ENCODE measurements around the gene HES2. TPM values are rescaled to one million over a fixed set of nuclear protein-coding genes. Genes with fewer than 3 reads are reported as not detected.

Gene HES2, protein sequence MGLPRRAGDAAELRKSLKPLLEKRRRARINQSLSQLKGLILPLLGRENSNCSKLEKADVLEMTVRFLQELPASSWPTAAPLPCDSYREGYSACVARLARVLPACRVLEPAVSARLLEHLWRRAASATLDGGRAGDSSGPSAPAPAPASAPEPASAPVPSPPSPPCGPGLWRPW
- total RNA-seq = under 1 TPM; 0.13 to 0.70 TPM

DNA sequence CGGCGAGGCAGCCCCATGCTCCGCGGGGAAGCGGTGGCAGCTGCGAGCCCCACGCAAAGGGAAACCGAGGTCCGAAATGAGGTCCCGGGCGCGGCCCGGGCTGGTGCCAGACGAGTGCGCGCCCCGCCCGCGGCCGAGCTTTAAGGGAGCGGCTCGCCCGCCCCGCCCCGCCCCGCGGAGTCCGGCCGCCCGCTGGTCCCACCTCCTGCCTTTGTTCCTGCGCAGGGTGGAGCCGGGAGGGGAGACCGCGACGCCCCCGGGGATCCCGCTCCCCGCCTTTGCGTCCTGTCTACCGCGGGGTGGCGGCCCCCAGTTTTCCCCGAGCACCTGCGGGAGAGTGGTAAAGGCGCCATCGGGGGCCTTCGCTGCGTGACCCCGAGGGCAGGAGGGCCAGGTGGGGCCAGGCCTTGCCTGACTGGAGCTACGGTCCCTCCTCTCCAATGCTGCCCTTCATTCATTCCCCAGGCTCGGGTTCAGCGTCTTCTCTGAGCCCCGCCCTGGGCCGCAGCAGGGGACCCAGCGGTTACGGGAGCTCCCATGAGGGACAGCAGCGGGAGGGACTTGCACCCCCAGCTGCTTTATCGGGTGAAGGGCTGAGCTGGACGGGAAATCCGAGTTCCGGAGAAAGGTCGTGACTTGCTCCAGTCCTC is at the start of gene HES2:
TSS of gene HES2 (minus strand) at position 116 of the 650 bp plus-strand sequence. CDS start at position 17, 99 bp downstream.
- Mint-ChIP-seq H3K27me3 (peaks cover 75% of the 10 kb centered on the region), H3K4me3 (peak within 1 kb of the TSS; percentile 13), H3K27ac (no peak within 1 kb of the TSS), H3K36me3 (ENCODE audit: low read depth) (no peaks in the 10 kb centered on the region), H3K4me1 (peaks cover 37% of the 10 kb centered on the region), H3K9me3 (no peaks in the 10 kb centered on the region)
- ChIA-PET CTCF (interaction anchor here (1.1 to 7.1 kb wide), 4 partner anchors 15 to 107 kb away, joined by 3 to 108 read pairs (median 4); no protein-coding TSS in a partner anchor), POLR2A (interaction anchor here (0.8 to 1.6 kb wide), 5 partner anchors 9 to 214 kb away, joined by 3 to 7 read pairs (median 3); partner anchors contain the start of gene RNF207)
- DNase-seq = no peak

DNA sequence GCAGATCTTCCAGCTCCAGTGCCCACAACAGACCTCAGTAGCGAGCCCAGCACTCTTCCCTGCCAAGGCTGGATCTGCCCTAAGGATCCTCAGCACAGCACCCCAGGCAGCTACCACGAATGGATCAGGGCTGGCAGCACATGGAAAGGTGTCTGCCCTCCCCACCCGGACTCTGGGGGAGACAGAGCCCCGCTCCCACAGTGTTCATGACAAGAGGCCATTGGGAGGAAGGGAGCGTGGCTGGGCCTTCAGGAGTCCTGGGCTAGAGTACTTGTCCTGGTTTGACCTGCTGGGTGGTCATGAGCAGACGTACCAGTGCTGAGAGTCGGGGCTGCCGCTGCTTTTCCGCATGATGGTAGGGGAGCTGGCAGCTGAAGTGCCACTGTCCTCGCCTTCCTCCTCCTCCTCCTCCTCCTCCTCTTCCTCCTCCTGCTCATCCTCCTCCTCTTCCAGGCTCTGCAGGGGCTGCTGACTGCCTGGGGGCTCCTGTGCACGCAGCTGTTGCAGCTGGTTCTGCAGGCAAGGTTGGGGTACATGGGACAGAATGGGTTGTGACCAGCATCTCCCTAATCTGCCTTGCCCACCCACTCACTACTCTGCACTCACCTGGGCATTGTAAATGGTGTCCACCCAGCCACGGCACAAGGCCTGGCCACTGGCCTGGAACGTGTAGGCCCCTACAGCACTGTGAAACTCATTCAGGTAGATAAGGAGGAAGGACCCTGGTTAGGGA is 49.2 kb upstream of the HES2 start:
- Mint-ChIP-seq H3K4me3 (no peak overlapping the region), H3K9me3 (no peaks in the 10 kb centered on the region), H3K27ac (no peak overlapping the region), H3K4me1 (peaks cover 13% of the 10 kb centered on the region), H3K27me3 (no peaks in the 10 kb centered on the region), H3K36me3 (ENCODE audit: low read depth) (peaks cover 11% of the 10 kb centered on the region)
- POLR2A ChIA-PET = interaction anchor here (1.0 kb wide), 1 partner anchor 24 kb away, joined by 3 read pairs; no protein-coding TSS in a partner anchor
- CTCF ChIA-PET = interaction anchor here (2.7 kb wide), 1 partner anchor 30 kb away, joined by 10 read pairs; no protein-coding TSS in a partner anchor
- no peak for DNase-seq

DNA sequence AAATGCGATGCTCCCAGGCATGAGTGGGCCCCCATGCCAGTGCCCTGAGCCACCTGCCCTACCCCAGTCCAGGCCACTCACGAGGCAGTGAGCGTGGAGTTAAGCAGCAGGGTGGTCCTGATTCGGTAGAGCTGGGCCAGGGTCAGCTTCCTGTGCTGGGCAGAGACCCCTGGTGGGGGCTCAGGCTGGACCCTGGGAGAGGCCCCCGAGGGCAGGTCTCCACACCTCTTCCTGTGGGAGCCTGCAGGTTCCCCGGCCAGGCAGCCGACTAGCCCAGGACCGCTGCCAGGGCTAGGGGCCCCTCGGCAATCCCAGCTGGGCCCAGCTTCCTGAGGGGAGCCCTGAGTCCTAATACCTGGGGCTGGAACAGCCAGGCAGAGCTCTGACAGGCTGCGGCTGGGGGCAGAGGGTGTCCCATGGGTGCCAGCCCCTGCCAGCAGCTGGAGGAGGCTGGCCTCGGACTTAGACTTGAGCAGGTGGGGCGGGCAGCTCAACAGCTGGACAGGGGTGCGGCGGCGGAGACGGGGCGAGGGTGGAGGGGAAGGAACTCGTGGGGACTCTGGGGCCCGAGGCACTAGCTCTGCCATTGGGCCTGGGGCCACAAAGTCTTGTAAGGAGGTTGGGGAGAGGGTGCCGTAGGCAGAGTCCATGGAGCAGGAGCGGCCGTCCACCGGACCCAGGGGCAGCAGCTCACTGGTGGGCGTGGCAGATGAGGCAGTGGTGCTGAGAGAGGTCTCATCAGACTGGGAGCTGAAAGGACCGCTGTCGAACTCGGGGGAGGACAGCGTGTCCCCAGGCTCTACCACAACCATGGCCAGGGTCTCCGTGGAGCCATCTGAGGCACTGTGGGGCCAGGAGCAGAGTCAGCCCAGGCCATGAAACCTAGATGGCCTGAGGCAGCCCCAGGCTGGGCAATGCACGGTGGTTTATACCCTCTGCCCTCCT is 48.3 kb upstream of the HES2 start:
- no peak overlapping the region for H3K27ac Mint-ChIP-seq
- no peaks in the 10 kb centered on the region for H3K9me3 Mint-ChIP-seq
- H3K4me1 Mint-ChIP-seq = peaks cover 17% of the 10 kb centered on the region
- POLR2A ChIA-PET = interaction anchor here (1.0 kb wide), 1 partner anchor 25 kb away, joined by 3 read pairs; no protein-coding TSS in a partner anchor
- no peak for DNase-seq
- peaks cover 16% of the 10 kb centered on the region for H3K36me3 Mint-ChIP-seq (ENCODE audit: low read depth)
- H3K4me3 Mint-ChIP-seq = no peak overlapping the region
- no peaks in the 10 kb centered on the region for H3K27me3 Mint-ChIP-seq
- CTCF ChIA-PET = interaction anchor here (0.8 to 2.7 kb wide), 4 partner anchors 10 to 44 kb away, joined by 3 to 10 read pairs (median 4); no protein-coding TSS in a partner anchor

DNA sequence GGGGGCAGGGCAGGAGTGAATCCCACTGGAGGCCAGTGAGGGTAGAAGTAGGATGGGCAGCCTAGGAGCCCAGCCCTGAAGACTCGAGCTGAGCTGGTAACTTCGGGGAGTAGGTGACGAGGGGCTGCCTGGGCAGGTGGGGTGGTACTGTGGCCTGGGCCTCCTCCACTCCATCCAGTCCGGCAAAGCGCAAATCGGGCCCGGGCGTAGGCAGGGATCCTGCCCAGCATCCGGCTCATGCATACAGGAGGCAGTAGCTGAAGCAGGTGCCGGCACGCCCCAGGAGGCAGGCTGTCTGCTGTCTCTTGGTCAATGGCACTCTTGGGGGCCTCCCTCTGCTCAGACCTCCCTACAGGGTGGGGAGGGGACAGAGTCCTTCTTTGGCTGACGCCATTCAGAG is 47.5 kb upstream of the HES2 start:
- POLR2A ChIA-PET = no interaction called here
- Mint-ChIP-seq H3K4me1 (peaks cover 23% of the 10 kb centered on the region), H3K27me3 (no peaks in the 10 kb centered on the region), H3K27ac (no peak overlapping the region), H3K9me3 (no peaks in the 10 kb centered on the region), H3K36me3 (ENCODE audit: low read depth) (peaks cover 24% of the 10 kb centered on the region), H3K4me3 (no peak overlapping the region)
- no peak for DNase-seq
- CTCF ChIA-PET = interaction anchor here (0.8 to 2.7 kb wide), 7 partner anchors 11 to 221 kb away, joined by 3 to 10 read pairs (median 4); partner anchors contain the start of genes NOL9 and TAS1R1

DNA sequence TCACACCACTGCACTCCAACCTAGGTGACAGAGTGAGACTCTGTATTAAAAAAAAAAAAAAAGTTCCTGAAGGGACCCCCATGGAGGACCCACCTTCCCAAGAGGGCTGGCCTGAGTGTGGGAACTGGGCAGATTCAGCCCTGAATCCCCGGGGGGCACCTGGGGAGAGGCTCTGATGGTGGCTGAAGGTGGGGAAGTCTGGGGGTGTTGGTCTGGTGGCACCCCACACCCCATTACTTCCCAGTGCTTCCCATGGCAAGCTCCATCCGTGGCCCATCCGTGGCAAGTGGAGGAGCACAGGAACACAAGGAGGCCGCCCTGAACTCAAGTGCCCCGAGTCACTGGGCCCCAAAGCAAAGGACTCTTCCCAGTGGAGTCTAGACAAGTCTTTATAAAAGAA is 47.0 kb upstream of the HES2 start:
- H3K9me3 Mint-ChIP-seq = no peaks in the 10 kb centered on the region
- CTCF ChIA-PET = interaction anchor here (0.6 to 2.7 kb wide), 9 partner anchors 11 to 221 kb away, joined by 3 to 10 read pairs (median 3); partner anchors contain the start of genes NOL9 and TAS1R1
- peaks cover 28% of the 10 kb centered on the region for H3K4me1 Mint-ChIP-seq
- H3K27me3 Mint-ChIP-seq = no peaks in the 10 kb centered on the region
- DNase-seq = no peak
- H3K27ac Mint-ChIP-seq = peak overlapping the region; percentile 35
- POLR2A ChIA-PET = interaction anchor here (0.6 to 1.2 kb wide), 2 partner anchors 113 to 134 kb away, joined by 3 read pairs; partner anchors contain the start of gene ZBTB48
- peak overlapping the region; percentile 96 for H3K4me3 Mint-ChIP-seq
- peaks cover 28% of the 10 kb centered on the region for H3K36me3 Mint-ChIP-seq (ENCODE audit: low read depth)

DNA sequence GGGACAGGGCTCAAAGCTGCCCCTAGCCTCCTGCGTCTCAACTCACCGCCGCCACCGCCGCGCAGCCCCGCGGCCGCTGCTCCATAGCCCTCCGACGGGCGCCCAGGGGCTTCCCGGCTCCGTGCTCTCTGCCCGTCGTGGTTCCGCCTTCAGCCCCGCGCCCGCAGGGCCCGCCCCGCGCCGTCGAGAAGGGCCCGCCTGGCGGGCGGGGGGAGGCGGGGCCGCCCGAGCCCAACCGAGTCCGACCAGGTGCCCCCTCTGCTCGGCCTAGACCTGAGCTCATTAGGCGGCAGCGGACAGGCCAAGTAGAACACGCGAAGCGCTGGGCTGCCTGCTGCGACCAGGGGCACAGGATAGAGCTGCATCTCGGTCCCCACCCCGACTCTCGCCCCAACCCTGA is 46.3 kb upstream of the HES2 start, which contains the start of gene TNFRSF25:
TSS of gene TNFRSF25 (minus strand) at position 151 of the 400 bp plus-strand sequence. CDS start at position 85, 66 bp downstream.
- DNase-seq = peak; percentile 65
- H3K9me3 Mint-ChIP-seq = no peaks in the 10 kb centered on the region
- POLR2A ChIA-PET = interaction anchor here (0.6 to 1.7 kb wide), 4 partner anchors 12 to 135 kb away, joined by 3 to 6 read pairs (median 3); partner anchors contain the start of gene ZBTB48
- CTCF ChIA-PET = interaction anchor here (0.7 to 2.3 kb wide), 6 partner anchors 9 to 220 kb away, joined by 3 to 6 read pairs (median 4); partner anchors contain the start of genes NOL9 and TAS1R1
- H3K27me3 Mint-ChIP-seq = no peaks in the 10 kb centered on the region
- peak within 1 kb of the TSS; percentile 84 for H3K27ac Mint-ChIP-seq
- H3K4me1 Mint-ChIP-seq = peaks cover 35% of the 10 kb centered on the region
- H3K4me3 Mint-ChIP-seq = peak within 1 kb of the TSS; percentile 96
- peaks cover 32% of the 10 kb centered on the region for H3K36me3 Mint-ChIP-seq (ENCODE audit: low read depth)

DNA sequence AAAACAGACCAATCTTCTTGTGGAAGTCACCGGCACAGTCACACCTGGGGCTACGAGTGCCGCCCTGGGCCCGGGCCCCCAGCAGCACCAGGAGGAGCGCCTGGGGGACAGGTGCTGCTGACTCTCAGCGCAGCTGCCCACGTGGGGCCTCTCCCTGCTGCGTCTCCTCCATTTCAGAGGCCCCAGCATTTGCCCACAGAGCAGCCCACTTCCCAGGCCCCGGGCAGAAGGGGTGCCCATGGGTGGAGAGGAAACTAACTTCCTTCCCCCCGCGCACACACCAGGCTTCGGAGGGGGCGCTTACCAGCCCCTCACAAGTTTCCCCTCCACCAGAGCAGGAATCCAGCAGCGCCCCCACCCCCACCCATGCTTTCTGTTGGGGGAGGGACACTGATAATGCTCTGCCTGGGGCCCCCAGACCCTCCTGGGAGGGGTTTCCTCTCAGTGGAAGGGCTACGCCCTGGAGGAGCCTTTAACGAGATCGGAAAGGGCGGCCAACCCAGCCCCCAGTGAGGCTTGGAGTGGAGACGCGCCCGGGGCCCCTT is 45.8 kb upstream of the HES2 start:
- peak; percentile 57 for DNase-seq
- CTCF ChIA-PET = interaction anchor here (0.9 to 2.3 kb wide), 2 partner anchors 9 to 219 kb away, joined by 3 to 6 read pairs; no protein-coding TSS in a partner anchor
- Mint-ChIP-seq H3K27me3 (no peaks in the 10 kb centered on the region), H3K9me3 (no peaks in the 10 kb centered on the region), H3K4me1 (peaks cover 40% of the 10 kb centered on the region), H3K36me3 (ENCODE audit: low read depth) (peaks cover 37% of the 10 kb centered on the region), H3K27ac (peak overlapping the region; percentile 84), H3K4me3 (peak overlapping the region; percentile 96)
- POLR2A ChIA-PET = interaction anchor here (1.2 to 1.7 kb wide), 3 partner anchors 11 to 114 kb away, joined by 3 to 6 read pairs (median 3); partner anchors contain the start of gene ZBTB48

DNA sequence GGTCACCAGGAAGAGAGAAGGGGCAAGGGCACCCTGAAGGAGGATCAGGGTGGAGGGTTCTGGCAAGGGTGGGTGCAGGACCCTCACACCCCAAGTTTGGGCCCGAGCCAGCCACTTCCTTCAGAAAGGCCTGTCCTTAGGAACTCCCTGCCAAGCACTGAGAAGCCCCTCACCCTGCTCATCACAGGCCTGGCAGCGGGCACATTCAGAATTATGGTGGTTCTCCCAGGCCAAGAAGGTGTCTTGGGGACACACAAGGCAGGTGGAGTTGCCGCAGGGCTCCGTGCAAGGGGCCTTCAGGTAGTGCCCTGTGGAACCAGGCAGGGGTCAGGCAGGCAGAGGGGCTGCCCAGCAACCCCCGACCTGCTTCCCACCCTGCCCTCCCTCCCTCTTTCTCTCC is 45.2 kb upstream of the HES2 start:
- Mint-ChIP-seq H3K9me3 (no peaks in the 10 kb centered on the region), H3K36me3 (ENCODE audit: low read depth) (peaks cover 38% of the 10 kb centered on the region), H3K27ac (peak overlapping the region; percentile 84), H3K4me3 (peak overlapping the region; percentile 96), H3K4me1 (peaks cover 45% of the 10 kb centered on the region), H3K27me3 (no peaks in the 10 kb centered on the region)
- no peak for DNase-seq
- ChIA-PET POLR2A (interaction anchor here (1.4 to 2.1 kb wide), 3 partner anchors 11 to 28 kb away, joined by 3 to 6 read pairs (median 6); no protein-coding TSS in a partner anchor), CTCF (interaction anchor here (0.5 to 2.3 kb wide), 2 partner anchors 42 to 219 kb away, joined by 3 to 6 read pairs; no protein-coding TSS in a partner anchor)

DNA sequence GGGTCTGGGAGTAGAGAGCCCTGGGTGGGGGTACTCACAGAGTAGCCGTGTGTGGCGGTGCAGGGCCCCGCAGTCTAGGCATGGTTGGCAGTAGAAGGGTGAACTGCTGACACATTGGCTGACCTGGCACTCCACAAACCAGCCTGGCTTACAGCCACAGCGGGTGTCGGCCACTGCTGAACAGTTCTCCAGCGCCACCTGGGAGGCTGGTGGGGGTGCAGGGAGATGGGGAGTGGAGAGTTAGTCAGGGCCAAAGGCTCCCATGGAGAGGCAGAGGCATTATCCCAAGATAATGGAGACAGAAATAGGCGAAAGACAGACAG is 44.8 kb upstream of the HES2 start:
- no peaks in the 10 kb centered on the region for H3K27me3 Mint-ChIP-seq
- peaks cover 49% of the 10 kb centered on the region for H3K4me1 Mint-ChIP-seq
- H3K9me3 Mint-ChIP-seq = no peaks in the 10 kb centered on the region
- ChIA-PET POLR2A (interaction anchor here (1.7 to 2.1 kb wide), 2 partner anchors 10 to 26 kb away, joined by 6 read pairs; no protein-coding TSS in a partner anchor), CTCF (interaction anchor here (0.5 to 1.3 kb wide), 3 partner anchors 8 to 42 kb away, joined by 3 to 4 read pairs (median 3); no protein-coding TSS in a partner anchor)
- peaks cover 38% of the 10 kb centered on the region for H3K36me3 Mint-ChIP-seq (ENCODE audit: low read depth)
- peak overlapping the region; percentile 84 for H3K27ac Mint-ChIP-seq
- DNase-seq = peak; percentile 67
- H3K4me3 Mint-ChIP-seq = peak overlapping the region; percentile 96

DNA sequence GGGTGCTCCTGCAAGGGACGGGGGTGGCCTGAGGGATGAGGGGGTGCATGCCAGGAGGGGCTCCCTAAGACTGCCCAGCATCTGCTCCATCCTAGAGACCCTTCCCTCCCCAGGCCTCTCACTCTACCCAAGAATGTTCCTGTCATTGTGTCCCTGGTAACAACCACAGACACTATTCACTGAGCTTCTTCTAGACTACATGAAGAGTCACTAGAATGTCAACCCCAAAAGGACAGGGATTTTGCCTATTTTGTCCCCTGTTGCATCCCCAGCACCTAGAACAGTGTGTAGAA is 43.3 kb upstream of the HES2 start:
- peaks cover 38% of the 10 kb centered on the region for H3K36me3 Mint-ChIP-seq (ENCODE audit: low read depth)
- POLR2A ChIA-PET = interaction anchor here (0.8 to 2.1 kb wide), 6 partner anchors 10 to 137 kb away, joined by 3 to 6 read pairs (median 3); no protein-coding TSS in a partner anchor
- peaks cover 54% of the 10 kb centered on the region for H3K4me1 Mint-ChIP-seq
- H3K27ac Mint-ChIP-seq = peak overlapping the region; percentile 52
- no peaks in the 10 kb centered on the region for H3K27me3 Mint-ChIP-seq
- DNase-seq = no peak
- CTCF ChIA-PET = interaction anchor here (0.5 to 1.7 kb wide), 6 partner anchors 9 to 77 kb away, joined by 3 to 7 read pairs (median 4); no protein-coding TSS in a partner anchor
- no peaks in the 10 kb centered on the region for H3K9me3 Mint-ChIP-seq
- peak overlapping the region; percentile 31 for H3K4me3 Mint-ChIP-seq

Measured in activated CD4-positive, alpha-beta memory T cell treated with anti-CD3 and anti-CD28 coated beads, Interleukin-2, amount 10 ng/mL, durations not matched to agents 7 days and 5 days (primary cell).